MCF 10A (cell line): ENCODE measurements around the gene CCDC30. TPM values are rescaled to one million over a fixed set of nuclear protein-coding genes. Genes with fewer than 3 reads are reported as not detected.

Source experiments
- BruUV-seq: library from RNA; stranded (reverse); fragments of 400-500 nt; replicated peaks from 2 replicates; lab custom pipeline; 2021; lab: Mats Ljungman, UMichigan
- CTCF ChIA-PET: fragments of 300-600 bp; sonication (Branson Sonifier 250); formaldehyde crosslinking; extraction: SDS; loops from one replicate; lab custom pipeline; 2021; ENCODE audit warnings: antibody characterized with exemption, inconsistent platforms; lab: Yijun Ruan, JAX
- POLR2A ChIA-PET: fragments of 300-600, 350-650 bp; sonication (Branson Sonifier 250); formaldehyde crosslinking; extraction: SDS; loops from one replicate; lab custom pipeline; 2020; ENCODE audit warnings: antibody characterized with exemption, inconsistent platforms; lab: Yijun Ruan, JAX
- DNase-seq: peaks from one replicate; pipeline ENCODE4 v3.0.0-alpha.2; 2018; ENCODE audit not compliant: unreplicated experiment
- H3K27ac Mint-ChIP-seq: one replicate; pipeline ENCODE4 v1.8.0; 2022; ENCODE audit warnings: mild to moderate bottlenecking, low read depth, mixed read lengths; ENCODE audit not compliant: unreplicated experiment
- H3K27me3 Mint-ChIP-seq: one replicate; pipeline ENCODE4 v1.8.0; 2022; ENCODE audit warnings: mixed read lengths; ENCODE audit not compliant: insufficient read depth, unreplicated experiment
- H3K36me3 Mint-ChIP-seq: one replicate; pipeline ENCODE4 v1.8.0; 2022; ENCODE audit warnings: mild to moderate bottlenecking, moderate library complexity, mixed read lengths; ENCODE audit not compliant: insufficient read depth, unreplicated experiment
- H3K4me1 Mint-ChIP-seq: one replicate; pipeline ENCODE4 v1.8.0; 2022; ENCODE audit warnings: mixed read lengths; ENCODE audit not compliant: insufficient read depth, unreplicated experiment
- H3K4me3 Mint-ChIP-seq: one replicate; pipeline ENCODE4 v1.8.0; 2022; ENCODE audit warnings: mild to moderate bottlenecking, moderate library complexity, mixed read lengths; ENCODE audit not compliant: unreplicated experiment
- H3K9me3 Mint-ChIP-seq: one replicate; pipeline ENCODE4 v1.8.0; 2022; ENCODE audit warnings: mixed read lengths; ENCODE audit not compliant: unreplicated experiment
- CTCF ChIP-seq: fragments of 200-600 bp; IDR thresholded peaks from one replicate; pipeline ENCODE4 v1.8.0; 2022; ENCODE audit warnings: antibody characterized with exemption, mild to moderate bottlenecking; ENCODE audit not compliant: unreplicated experiment
- intact Hi-C: fragments of 100-400 bp; cut with micrococcal nuclease; formaldehyde crosslinking; loops from 2 replicates; pipeline ENCODE4 v1.14.1; 2022
- total RNA-seq: library from RNA; stranded (reverse); gene quantifications from 2 replicates; pipeline ENCODE4 v1.2.3, GENCODE V29; 2022

The CCDC30 gene
- total RNA-seq, 1 experiment from 2014 or later: 2.2 TPM

GRCh38 chr1:42679364-42679983 lies 216.4 kb downstream of the CCDC30 start:
- ChIA-PET POLR2A (interaction anchor here (0.6 to 6.8 kb wide), 12 partner anchors 11 to 165 kb away, joined by 3 to 104 read pairs (median 5); partner anchors contain the start of genes C1orf50, P3H1 and PPIH), CTCF (interaction anchor here (0.5 to 1.3 kb wide), 6 partner anchors 12 to 109 kb away, joined by 3 to 6 read pairs (median 3); partner anchors contain the start of genes C1orf50 and P3H1)
- Mint-ChIP-seq H3K4me1 (peaks cover 25% of the 10 kb centered on the region), H3K27ac (no peak overlapping the region), H3K4me3 (no peak overlapping the region), H3K27me3 (no peaks in the 10 kb centered on the region), H3K9me3 (no peaks in the 10 kb centered on the region), H3K36me3 (peaks cover 40% of the 10 kb centered on the region)
- BruUV-seq: no TSS peak
- no peak for TF ChIP-seq CTCF
- peak; percentile 36 for DNase-seq
- intact Hi-C loops: no loop called here

GRCh38 chr1:42680055-42680454 lies 217.0 kb downstream of the CCDC30 start:
- Mint-ChIP-seq H3K4me1 (peaks cover 30% of the 10 kb centered on the region), H3K36me3 (peaks cover 45% of the 10 kb centered on the region), H3K27me3 (no peaks in the 10 kb centered on the region), H3K4me3 (peak overlapping the region; percentile 89), H3K27ac (peak overlapping the region; percentile 98), H3K9me3 (no peaks in the 10 kb centered on the region)
- BruUV-seq: no TSS peak
- ChIA-PET POLR2A (interaction anchor here (0.6 to 6.8 kb wide), 13 partner anchors 9 to 606 kb away, joined by 3 to 104 read pairs (median 5); partner anchors contain the start of genes C1orf210, C1orf50, P3H1 and PPIH), CTCF (interaction anchor here (0.9 to 1.3 kb wide), 4 partner anchors 11 to 86 kb away, joined by 3 to 6 read pairs (median 4); partner anchors contain the start of genes C1orf50 and P3H1)
- intact Hi-C loops: loop anchor here (10.0 kb wide), 1 partner anchor 1185 kb away; no protein-coding TSS in a partner anchor
- TF ChIP-seq CTCF: no peak
- no peak for DNase-seq

GRCh38 chr1:42680921-42681683 lies 218.0 kb downstream of the CCDC30 start:
- H3K27me3 Mint-ChIP-seq: no peaks in the 10 kb centered on the region
- POLR2A ChIA-PET: interaction anchor here (0.5 to 6.8 kb wide), 23 partner anchors 8 to 1794 kb away, joined by 3 to 104 read pairs (median 7); partner anchors contain the start of genes C1orf50, P3H1, PPIH and ZNF691
- DNase-seq: peak; percentile 34
- peaks cover 36% of the 10 kb centered on the region for H3K4me1 Mint-ChIP-seq
- intact Hi-C loops: loop anchor here (1.0 to 10.0 kb wide), 2 partner anchors 218 to 1186 kb away; partner anchors contain the start of gene CCDC30
- peak overlapping the region; percentile 89 for H3K4me3 Mint-ChIP-seq
- CTCF ChIA-PET: interaction anchor here (0.5 to 1.9 kb wide), 2 partner anchors 10 to 56 kb away, joined by 3 to 7 read pairs; no protein-coding TSS in a partner anchor
- no peaks in the 10 kb centered on the region for H3K9me3 Mint-ChIP-seq
- peaks cover 45% of the 10 kb centered on the region for H3K36me3 Mint-ChIP-seq
- TSS peak; percentile 91 for BruUV-seq
- TF ChIP-seq CTCF: no peak
- H3K27ac Mint-ChIP-seq: peak overlapping the region; percentile 98
